ENCODE measurements around the gene CRX. TPM values are rescaled to one million over a fixed set of nuclear protein-coding genes. Genes with fewer than 3 reads are reported as not detected.

The CRX gene
- total and polyA plus RNA-seq, 2 of the 13 experiments (the other 11 are each of a cell fraction or from before 2014, with no cell fraction given) = not detected

GRCh38 chr19:47778049-47778953, 43.4 kb upstream of the CRX start, which contains the start of gene SELENOW (continued):
- no peak for TF ChIP-seq THAP8 (CRISPR knock-in tag; IDR thresholded peaks at IDR 0.05; ENCODE audit: borderline replicate concordance)
- TF ChIP-seq EED (CRISPR knock-in tag; IDR thresholded peaks at IDR 0.05) = no peak
- peak; percentile 68; the same call in 1 of the 2 replicates for TF ChIP-seq ZNF772 (CRISPR knock-in tag; IDR thresholded peaks at IDR 0.05)
- TF ChIP-seq ZNF260 (CRISPR knock-in tag; IDR thresholded peaks at IDR 0.05; ENCODE audit: borderline replicate concordance, low read depth) = no peak
- TF ChIP-seq ZNF816 (CRISPR knock-in tag; IDR thresholded peaks at IDR 0.05; ENCODE audit: borderline replicate concordance) = no peak
- peak; percentile 43; the same call in 1 of the 2 replicates for TF ChIP-seq HOXA9 (CRISPR knock-in tag; IDR thresholded peaks at IDR 0.05; ENCODE audit: borderline replicate concordance)
- TF ChIP-seq KAT8 (CRISPR knock-in tag; IDR thresholded peaks at IDR 0.05) = peak; percentile 82
- TF ChIP-seq ATF7-NPFF (CRISPR knock-in tag; IDR thresholded peaks at IDR 0.05; ENCODE audit: low read depth) = peak; percentile 51; the same call in 1 of the 2 replicates
- no peak for TF ChIP-seq PLRG1 (conservative IDR thresholded peaks at IDR 0.05)
- TF ChIP-seq HNF4A (CRISPR knock-in tag; IDR thresholded peaks at IDR 0.05) = 0 out of 2 replicates have a peak, but pooled peaks have one; percentile 8
- no peak for TF ChIP-seq ZNF652 (CRISPR knock-in tag; IDR thresholded peaks at IDR 0.05; ENCODE audit: borderline replicate concordance, low read depth)
- TF ChIP-seq ZNF230 (CRISPR knock-in tag; IDR thresholded peaks at IDR 0.05) = peak; percentile 67; the same call in 1 of the 2 replicates
- peak; percentile 77; the same call in 1 of the 2 replicates for TF ChIP-seq ZNF552 (CRISPR knock-in tag; IDR thresholded peaks at IDR 0.05; ENCODE audit: borderline replicate concordance)
- TF ChIP-seq ZNF20 (CRISPR knock-in tag; IDR thresholded peaks at IDR 0.05) = peak; percentile 72; the same call in 1 of the 2 replicates
- no peak; the same call in 1 of the 2 replicates for TF ChIP-seq SMYD3 (CRISPR knock-in tag; IDR thresholded peaks at IDR 0.05)
- peak; percentile 90; the same call in 1 of the 2 replicates for TF ChIP-seq ZGPAT (CRISPR knock-in tag; IDR thresholded peaks at IDR 0.05)
- TF ChIP-seq SKI (IDR thresholded peaks at IDR 0.05; ENCODE audit: partially characterized antibody) = no peak
- TF ChIP-seq ZNF510 (CRISPR knock-in tag; IDR thresholded peaks at IDR 0.05; ENCODE audit: low read depth) = no peak; the same call in 1 of the 2 replicates
- peak; percentile 73 for TF ChIP-seq RXRA (CRISPR knock-in tag; IDR thresholded peaks at IDR 0.05)
- TF ChIP-seq HNRNPUL1 (IDR thresholded peaks at IDR 0.05; ENCODE audit: low read depth, low read length) = no peak
- peak; percentile 33; the same call in 1 of the 2 replicates for TF ChIP-seq ZNF451 (CRISPR knock-in tag; IDR thresholded peaks at IDR 0.05)
- peak; percentile 25; the same call in 1 of the 2 replicates for TF ChIP-seq ZBTB14 (CRISPR knock-in tag; IDR thresholded peaks at IDR 0.05)
- TF ChIP-seq CREM (IDR thresholded peaks at IDR 0.05) = no peak; the same call in 1 of the 2 replicates
- no peak for TF ChIP-seq CREM (CRISPR knock-in tag; IDR thresholded peaks at IDR 0.05)
- TF ChIP-seq RAD21 (CRISPR knock-in tag; IDR thresholded peaks at IDR 0.05) = no peak
- TF ChIP-seq MTF1 (CRISPR knock-in tag; IDR thresholded peaks at IDR 0.05) = no peak
- no peak for TF ChIP-seq STAG1 (CRISPR knock-in tag; IDR thresholded peaks at IDR 0.05)

All from HepG2 (cell line).